CMK (cell line): ENCODE data around the gene MTG1.
"Not testable (repeated sequence)": the region's sequence is repeated elsewhere in the genome, so short reads cannot be mapped to it uniquely, and the experiment has no call there.

Source experiments
- DNase-seq: peaks from one replicate; pipeline ENCODE4 v3.0.0-alpha.2; 2010; ENCODE audit warnings: low read depth

MTG1 gene

DNA sequence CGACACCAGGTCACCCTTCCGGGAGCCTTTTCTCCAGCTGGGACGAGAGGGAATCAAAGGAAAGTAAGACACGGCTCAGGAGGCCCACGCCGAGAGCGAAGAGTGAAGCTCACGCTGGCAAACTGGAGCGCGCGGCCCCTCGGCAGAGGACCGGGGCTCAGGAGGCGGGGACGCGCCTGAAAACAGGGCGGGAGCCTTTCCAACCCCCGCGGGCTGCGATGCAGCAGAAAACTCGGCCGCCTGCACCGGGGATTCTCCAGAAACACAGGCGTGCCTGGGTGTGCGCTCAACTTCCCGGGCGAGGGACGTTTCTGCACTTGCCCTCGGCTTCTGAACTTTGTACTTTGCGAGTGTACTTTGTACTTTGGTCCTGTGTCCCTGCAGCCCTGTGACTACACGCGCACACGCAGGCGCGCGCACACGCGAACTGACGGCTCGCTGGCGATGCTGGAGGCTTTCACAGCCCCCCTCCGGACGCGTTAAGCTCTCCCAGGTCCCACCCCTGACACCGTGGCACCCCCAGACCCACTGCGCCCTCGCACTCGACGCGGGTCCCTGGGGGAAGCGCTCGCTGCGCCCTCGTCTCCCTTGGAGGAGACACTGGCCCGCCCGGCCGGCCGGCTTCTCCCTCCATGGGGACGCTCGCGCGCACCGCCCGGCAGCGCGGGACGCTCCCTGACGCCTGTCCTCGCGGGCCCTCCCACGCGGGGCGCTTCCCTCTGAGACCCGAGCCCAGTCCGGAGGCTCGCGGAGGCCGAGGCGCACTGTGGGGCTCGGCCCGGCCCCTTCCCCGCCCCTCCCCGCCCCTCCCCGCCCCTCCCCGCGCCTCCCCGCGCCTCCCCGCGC is 15.5 kb upstream of the MTG1 start:
- DNase-seq: no peak

- no peak for DNase-seq
Measured at GRCh38 chr10:133379152-133379800, 14.7 kb upstream of the MTG1 start, which contains the start of gene PAOX. Gene PAOX, plus strand, starts transcription at chr10:133379262. Its CDS starts 55 bp downstream, at chr10:133379317.

GRCh38 chr10:133379801-133380666 is 13.9 kb upstream of the MTG1 start:
- no peak for DNase-seq

DNA sequence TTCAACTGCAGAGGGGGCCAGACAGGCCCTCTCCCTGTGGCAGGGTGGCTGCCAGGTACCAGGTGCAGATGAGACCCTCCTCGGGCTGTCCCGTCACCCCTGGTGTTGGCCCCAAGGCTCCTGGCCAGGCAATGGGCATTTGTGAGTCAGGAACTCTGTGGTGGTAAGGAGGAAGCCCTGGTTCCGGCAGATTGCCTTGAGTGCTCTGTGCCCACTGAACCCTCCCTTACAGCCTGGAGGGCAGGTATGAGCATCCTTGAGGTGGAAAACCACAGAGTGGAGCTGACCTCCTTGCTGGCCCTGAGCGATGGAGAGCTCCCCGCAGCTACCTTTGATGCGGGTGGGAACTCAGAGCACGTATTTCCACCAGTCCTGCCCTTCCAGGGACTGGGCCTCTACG is 12.9 kb upstream of the MTG1 start:
- DNase-seq: no peak

GRCh38 chr10:133383551-133383950 is 10.4 kb upstream of the MTG1 start:
- no peak for DNase-seq

DNA sequence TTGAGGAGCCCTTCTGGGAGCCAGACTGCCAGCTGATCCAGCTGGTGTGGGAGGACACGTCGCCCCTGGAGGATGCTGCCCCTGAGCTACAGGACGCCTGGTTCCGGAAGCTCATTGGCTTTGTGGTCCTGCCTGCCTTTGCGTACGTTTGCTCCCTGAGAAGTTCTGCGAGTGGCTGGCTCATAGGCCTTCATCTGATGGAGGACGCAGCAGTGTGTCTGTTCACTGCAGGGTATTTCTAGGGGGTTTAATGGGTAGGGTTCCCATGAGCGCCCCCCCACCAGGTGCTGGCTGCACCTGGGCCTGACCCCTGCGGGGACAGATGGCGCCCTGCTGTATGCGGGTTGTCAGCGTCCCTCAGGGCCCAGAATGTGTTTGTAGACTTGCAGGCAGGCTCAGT is 9.9 kb upstream of the MTG1 start:
- DNase-seq: no peak

GRCh38 chr10:133385214-133385613 is 8.7 kb upstream of the MTG1 start:
- no peak for DNase-seq

DNA sequence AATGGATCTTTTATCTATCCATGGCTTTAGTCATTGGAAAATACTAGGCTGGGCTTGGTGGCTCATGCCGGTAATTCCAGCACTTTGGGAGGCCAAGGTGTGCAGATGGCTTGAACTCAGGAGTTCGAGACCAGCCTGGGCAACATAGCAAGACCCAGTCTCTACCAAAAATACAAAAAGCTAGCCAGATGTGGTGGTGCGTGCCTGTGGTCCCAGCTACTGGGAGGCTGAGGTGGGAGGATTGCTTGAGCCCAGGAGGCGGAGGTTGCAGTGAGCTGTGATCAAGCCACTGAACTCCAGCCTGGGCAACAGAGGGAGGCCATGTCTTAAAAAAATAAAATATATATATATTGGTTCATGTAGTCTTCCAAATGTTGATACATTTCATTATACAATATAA is 7.0 kb upstream of the MTG1 start:
- DNase-seq: not testable (repeated sequence)

GRCh38 chr10:133388236-133388972 is 5.6 kb upstream of the MTG1 start:
- no peak for DNase-seq

DNA sequence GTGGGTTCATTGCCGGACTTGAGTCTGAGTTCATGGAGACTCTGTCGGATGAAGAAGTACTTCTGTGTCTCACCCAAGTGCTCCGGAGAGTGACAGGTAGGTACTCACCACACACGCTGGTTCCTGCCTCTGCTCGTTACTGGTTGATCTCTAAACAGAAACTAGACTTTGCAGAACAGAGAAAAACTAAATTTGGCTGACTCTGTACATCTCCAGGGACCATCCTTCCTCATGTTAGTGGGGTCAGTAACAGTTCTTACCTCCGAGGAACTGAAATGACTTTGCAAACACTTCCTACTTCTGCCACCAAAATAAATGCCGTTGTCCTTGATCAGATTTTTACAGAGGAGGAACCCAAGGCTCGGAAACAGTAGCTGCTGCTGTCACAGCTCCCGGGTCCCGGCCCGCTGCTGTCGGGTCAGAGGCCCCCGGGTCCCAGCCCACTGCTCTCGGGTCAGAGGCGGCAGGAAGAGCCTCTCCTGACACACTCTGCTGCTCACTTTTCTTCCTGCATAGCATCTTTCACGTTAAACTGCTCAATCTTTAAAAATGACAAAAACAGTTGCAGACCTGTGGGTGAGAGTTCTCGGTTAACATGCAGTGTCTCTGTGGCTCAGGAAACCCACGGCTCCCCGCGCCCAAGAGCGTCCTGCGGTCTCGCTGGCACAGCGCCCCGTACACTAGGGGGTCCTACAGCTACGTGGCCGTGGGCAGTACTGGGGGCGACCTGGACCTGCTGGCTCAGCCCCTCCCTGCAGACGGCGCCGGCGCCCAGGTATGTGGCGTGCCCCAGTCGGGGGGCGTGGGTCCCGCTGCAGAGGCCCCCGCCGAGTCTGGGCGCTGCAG is 4.8 kb upstream of the MTG1 start:
- DNase-seq: no peak

- no peak for DNase-seq
Measured at GRCh38 chr10:133390597-133391248, 3.2 kb upstream of the MTG1 start.

- DNase-seq: no peak
Measured at GRCh38 chr10:133391249-133391635, 2.7 kb upstream of the MTG1 start.

- DNase-seq: no peak
Measured at GRCh38 chr10:133391761-133392518, 2.0 kb upstream of the MTG1 start.

GRCh38 chr10:133393401-133394063 is 425 bp upstream of the MTG1 start:
- DNase-seq: no peak

GRCh38 chr10:133394801-133395221 is 854 bp downstream of the MTG1 start:
- DNase-seq: no peak

- no peak for DNase-seq
Measured at GRCh38 chr10:133396035-133396624, 2.2 kb downstream of the MTG1 start.

GRCh38 chr10:133397938-133398337 is 4.0 kb downstream of the MTG1 start:
- DNase-seq: no peak

GRCh38 chr10:133399123-133399601 is 5.2 kb downstream of the MTG1 start:
- no peak for DNase-seq
